Erythroblast (primary cell): ENCODE data around the gene GGCT.

Source experiments
- GATA1 ChIP-seq: IDR thresholded peaks from 2 replicates; pipeline ENCODE4 v1.6.1; 2011; ENCODE audit warnings: low read depth, mild to moderate bottlenecking, control low read depth, low read length, moderate library complexity
- POLR2A ChIP-seq: IDR thresholded peaks from 2 replicates; pipeline ENCODE4 v1.6.1; 2011; ENCODE audit warnings: mild to moderate bottlenecking, low read length

DNA sequence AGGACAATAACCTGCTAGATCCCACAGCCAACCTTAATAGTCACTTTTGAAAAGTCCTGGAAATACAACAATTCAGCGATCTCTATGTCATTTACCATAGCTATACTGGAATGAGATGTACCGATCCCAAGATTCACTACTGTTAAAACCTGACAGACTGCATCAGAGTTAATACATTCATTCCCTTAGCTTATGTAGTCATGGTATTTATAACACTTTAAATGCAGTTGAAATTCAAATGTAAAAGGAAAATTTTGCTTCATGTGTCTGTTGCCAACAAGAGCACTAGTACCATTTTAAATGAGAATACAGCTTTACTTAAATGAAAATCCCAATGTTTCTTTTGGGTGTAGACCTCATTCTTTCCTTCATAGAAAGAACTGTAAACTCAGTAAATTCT, 11.1 kb upstream of the GGCT start:
- no peak for TF ChIP-seq POLR2A
- no peak for TF ChIP-seq GATA1
